SU-DHL-6 (cell line): ENCODE results near the gene DSTN.

Experiments used
- EZH2phosphoT487 ChIP-seq: fragments of 200-600 bp; sonication (generic), shearing (Covaris generic); conservative IDR thresholded peaks from 2 replicates; pipeline ENCODE4 v1.6.1; 2018; ENCODE audit warnings: mild to moderate bottlenecking, antibody characterized with exemption, low read length, moderate library complexity, mixed read lengths
- TF ChIP-seq, protein P1 (sequence below): fragments of 200-600 bp; sonication (generic); IDR thresholded peaks from one replicate; pipeline ENCODE4 v1.5.1; 2017; ENCODE audit warnings: antibody characterized with exemption, mild to moderate bottlenecking, low read length, moderate library complexity; ENCODE audit not compliant: insufficient read depth, poor library complexity, severe bottlenecking

DNA sequence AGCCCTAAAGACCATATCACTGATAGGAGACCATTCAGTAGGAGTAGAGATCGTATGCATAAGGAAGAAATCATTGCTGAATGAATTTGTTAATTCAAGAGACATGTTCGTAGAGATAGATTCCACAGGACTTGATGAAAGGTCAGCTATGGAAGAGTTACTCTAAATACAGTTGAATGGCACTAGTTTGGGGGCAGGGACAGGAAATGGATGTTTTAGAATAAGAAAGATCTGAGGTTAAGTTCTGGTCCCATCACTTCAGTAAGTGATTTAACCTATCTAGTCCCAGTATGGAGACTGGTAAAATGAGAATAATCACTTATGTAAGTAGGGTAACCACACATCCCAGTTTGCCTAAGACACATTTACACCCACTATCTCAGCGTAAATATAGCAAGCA, 35.8 kb upstream of the DSTN start:
- TF ChIP-seq, protein P1, sequence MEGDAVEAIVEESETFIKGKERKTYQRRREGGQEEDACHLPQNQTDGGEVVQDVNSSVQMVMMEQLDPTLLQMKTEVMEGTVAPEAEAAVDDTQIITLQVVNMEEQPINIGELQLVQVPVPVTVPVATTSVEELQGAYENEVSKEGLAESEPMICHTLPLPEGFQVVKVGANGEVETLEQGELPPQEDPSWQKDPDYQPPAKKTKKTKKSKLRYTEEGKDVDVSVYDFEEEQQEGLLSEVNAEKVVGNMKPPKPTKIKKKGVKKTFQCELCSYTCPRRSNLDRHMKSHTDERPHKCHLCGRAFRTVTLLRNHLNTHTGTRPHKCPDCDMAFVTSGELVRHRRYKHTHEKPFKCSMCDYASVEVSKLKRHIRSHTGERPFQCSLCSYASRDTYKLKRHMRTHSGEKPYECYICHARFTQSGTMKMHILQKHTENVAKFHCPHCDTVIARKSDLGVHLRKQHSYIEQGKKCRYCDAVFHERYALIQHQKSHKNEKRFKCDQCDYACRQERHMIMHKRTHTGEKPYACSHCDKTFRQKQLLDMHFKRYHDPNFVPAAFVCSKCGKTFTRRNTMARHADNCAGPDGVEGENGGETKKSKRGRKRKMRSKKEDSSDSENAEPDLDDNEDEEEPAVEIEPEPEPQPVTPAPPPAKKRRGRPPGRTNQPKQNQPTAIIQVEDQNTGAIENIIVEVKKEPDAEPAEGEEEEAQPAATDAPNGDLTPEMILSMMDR, result no peak
- TF ChIP-seq EZH2phosphoT487, result no peak
